HG03159 (cell line): ENCODE results near the gene GNAS.

Source experiments
- ATAC-seq: cut with Tn5 transposase; IDR thresholded peaks from one replicate; pipeline ENCODE4 v1.9.1; 2021; ENCODE audit warnings: mild to moderate bottlenecking, moderate library complexity; ENCODE audit not compliant: unreplicated experiment

GNAS gene

DNA sequence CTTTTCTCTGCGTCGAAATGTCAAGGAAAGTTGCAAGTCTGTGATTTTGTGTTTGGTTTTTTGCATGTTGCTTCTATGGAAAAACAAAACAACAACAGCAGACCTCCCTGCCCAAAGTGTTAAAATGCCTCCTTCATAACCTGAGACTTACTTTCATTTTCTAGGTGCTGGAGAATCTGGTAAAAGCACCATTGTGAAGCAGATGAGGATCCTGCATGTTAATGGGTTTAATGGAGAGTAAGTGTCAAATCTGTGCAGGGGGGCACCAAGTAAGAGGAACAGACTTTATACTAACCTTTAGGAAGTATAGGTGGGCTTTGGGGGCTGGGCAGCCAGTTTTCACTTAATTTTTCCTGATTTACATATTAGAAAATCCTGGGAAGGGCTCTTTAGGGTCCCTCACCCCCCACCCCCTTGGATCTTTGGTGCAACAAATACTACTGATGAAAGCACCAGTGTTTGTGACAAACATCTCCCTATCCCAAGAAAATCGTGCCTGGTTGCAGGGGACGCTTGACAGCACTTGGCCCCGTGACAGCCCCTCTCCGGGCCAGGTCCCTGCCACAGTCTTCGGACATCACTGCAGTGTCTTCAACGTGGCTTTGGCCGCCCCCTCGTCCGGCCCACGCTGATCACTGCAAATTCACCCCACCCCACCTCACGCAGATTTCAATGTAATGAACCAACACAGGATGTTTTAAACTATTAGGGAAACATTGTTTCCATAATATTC is 43.1 kb downstream of the GNAS start:
- ATAC-seq, result no peak

GRCh38 chr20:58896820-58897219 is 44.3 kb downstream of the GNAS start:
- no peak for ATAC-seq

DNA sequence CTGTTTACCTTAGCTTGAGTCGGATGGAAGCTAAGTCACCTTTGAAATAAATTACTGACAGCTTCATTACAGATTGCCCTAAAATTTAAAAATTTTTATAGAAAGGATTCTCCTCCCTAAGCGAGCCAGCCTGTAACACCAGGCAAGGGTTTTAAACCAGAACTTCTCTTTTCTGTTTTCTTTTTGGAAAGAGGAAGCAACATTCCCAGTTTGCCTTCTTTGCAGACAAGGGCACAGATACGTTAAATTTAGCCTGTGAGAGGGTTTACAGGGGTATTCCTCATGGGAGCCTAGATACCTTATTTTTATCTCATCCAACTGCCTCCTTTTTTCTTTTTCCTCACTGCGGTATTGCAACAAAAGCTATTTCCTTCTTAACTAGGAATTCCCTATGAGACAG is 45.0 kb downstream of the GNAS start:
- no peak for ATAC-seq

GRCh38 chr20:58898629-58899408 is 46.3 kb downstream of the GNAS start:
- no peak for ATAC-seq

DNA sequence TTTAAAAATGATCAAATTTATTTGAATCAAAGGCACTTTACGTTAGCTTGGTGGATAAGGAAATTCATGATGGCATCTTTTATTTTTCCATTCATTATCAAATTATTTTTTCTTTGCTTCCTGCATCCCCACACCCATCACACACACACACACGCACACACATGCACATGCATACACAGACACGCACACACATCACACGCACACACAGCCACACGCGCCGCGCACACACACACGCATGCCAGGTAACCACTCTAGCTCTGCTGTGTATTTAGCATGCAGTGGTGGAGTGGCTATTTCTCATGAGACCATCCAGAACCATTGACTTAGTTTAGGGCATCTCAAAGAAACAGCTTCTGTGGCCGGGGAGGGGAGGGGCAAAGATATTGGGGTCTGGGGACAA is 47.0 kb downstream of the GNAS start:
- no peak for ATAC-seq

GRCh38 chr20:58900397-58900796 is 47.9 kb downstream of the GNAS start:
- no peak for ATAC-seq

DNA sequence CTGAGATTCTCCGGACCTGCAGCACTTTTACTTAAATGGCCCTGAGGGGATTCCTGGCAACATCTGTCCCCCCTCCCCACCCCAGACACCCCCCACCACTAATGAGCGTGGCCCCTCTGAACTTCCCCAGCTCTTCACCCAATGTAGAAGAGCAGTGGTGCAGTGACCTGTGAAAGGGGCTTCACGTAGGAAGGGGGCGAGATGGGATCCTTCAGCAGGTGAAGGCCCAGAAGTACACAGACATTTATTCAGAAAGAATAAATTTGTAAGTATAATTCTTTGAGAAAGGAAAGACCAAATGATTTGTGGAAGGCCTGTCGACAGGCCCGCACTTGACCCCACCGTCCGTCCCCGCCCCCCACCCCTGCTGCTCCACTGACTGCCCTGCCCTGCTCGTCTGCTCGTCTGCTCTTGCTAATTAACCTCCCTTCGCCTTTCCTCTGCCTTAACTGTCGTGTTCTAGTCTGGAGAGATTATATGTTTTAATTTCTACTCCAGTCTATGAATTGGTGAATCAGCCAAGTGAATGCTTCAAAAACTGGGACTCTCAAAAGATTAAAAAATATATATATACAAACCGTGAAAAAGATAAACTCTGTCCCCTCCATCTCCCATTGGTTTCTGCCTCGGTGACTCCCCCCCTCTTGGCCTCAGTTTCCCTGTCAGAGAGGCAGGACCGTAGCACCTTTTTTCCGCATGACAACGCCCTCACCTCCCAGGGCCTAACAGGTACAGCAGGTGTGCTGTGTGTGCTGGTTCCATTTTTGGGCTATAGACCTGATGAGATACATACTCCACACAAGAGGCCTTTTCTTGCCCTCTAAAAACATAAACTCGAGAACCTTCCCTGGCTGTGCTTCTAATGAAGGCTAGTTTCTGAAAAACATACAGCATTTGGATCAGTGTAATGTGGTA is 49.2 kb downstream of the GNAS start:
- no peak for ATAC-seq

GRCh38 chr20:58903614-58904013 is 51.1 kb downstream of the GNAS start:
- ATAC-seq, result no peak

GRCh38 chr20:58905236-58905635 is 52.7 kb downstream of the GNAS start:
- no peak for ATAC-seq

- ATAC-seq, result no peak
Measured at GRCh38 chr20:58906111-58906510, 53.6 kb downstream of the GNAS start.

- ATAC-seq, result no peak
Measured at GRCh38 chr20:58906894-58907293, 54.4 kb downstream of the GNAS start.

GRCh38 chr20:58907320-58908137 is 55.0 kb downstream of the GNAS start:
- peak; percentile 90 for ATAC-seq

- ATAC-seq, result no peak
Measured at GRCh38 chr20:58908221-58908620, 55.7 kb downstream of the GNAS start.

GRCh38 chr20:58908941-58909340 is 56.4 kb downstream of the GNAS start:
- ATAC-seq, result no peak

GRCh38 chr20:58909585-58909984 is 57.1 kb downstream of the GNAS start:
- no peak for ATAC-seq

DNA sequence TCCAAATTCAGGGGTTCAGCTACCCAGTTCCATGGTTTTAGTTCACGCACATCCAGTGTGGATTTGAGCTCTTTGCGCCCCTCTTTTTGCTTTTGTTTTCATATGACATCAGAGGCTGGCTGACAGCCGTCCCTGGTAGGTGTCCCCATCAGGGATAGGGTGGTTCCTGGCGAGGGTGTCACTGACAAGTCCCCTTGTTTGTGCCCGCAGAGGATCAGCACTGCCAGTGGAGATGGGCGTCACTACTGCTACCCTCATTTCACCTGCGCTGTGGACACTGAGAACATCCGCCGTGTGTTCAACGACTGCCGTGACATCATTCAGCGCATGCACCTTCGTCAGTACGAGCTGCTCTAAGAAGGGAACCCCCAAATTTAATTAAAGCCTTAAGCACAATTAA is 58.0 kb downstream of the GNAS start:
- no peak for ATAC-seq

GRCh38 chr20:58911309-58911708 is 58.8 kb downstream of the GNAS start:
- ATAC-seq, result no peak

DNA sequence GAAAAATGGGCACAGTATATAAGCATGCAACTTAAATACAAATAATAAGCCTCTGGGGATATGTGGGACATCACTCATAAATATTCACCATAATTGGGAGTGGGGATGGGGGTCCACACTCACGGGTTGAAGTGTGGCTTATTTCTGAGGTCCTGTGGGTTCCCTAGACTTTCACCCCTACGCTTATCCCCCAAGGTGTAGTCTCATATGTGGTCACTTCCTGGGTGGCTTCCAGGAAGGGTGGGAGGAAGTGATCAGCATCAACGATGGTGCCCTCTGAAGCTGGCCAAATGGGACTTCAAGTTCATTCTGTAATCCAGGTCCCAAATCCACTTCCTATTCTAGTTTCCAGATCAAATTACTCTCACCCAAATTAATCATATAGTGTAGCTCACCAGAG is 59.5 kb downstream of the GNAS start:
- no peak for ATAC-seq

- no peak for ATAC-seq
Measured at GRCh38 chr20:58913079-58913478, 60.6 kb downstream of the GNAS start.

DNA sequence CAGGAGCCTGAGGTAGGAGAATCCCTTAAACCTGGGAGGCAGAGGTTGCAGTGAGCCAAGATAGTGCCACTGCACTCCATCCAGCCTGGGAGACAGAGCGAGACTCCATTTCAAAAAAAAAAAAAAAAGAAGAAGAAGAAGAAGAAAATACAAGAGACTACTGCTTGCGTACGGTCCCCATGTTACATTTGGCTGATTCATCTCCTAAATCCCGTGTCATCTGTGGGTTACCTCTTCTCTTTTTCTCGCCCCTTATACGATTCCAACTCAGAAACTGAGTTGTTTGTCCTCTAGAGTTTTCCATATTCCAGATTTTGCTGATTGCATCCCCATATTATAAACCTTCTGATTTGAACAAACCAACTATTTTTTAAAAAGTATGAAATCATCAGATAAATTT is 66.1 kb downstream of the GNAS start:
- ATAC-seq, result no peak

GRCh38 chr20:58921564-58921963 is 69.0 kb downstream of the GNAS start:
- no peak for ATAC-seq
